NCI-H345 treated with DMSO at 0.1 percent for 48 hours (cell line): ENCODE measurements around the gene WDR11.
"Not testable (repeated sequence)": the region's sequence is repeated elsewhere in the genome, so short reads cannot be mapped to it uniquely, and the experiment has no call there.

Experiments
- DNase-seq: peaks from one replicate; lab custom pipeline; 2025; ENCODE audit not compliant: unreplicated experiment; lab: John Stamatoyannopoulos, UW

Gene WDR11

GRCh38 chr10:120838941-120839340, 12.2 kb upstream of the WDR11 start:
- DNase-seq: no peak

- DNase-seq: no peak
Measured at GRCh38 chr10:120841522-120842189, 9.5 kb upstream of the WDR11 start.

GRCh38 chr10:120854388-120854787, 3.2 kb downstream of the WDR11 start:
- DNase-seq: no peak

- no peak for DNase-seq
Measured at GRCh38 chr10:120861178-120861855, 10.2 kb downstream of the WDR11 start.

GRCh38 chr10:120873741-120874140, 22.6 kb downstream of the WDR11 start:
- DNase-seq: no peak

GRCh38 chr10:120883071-120883470, 31.9 kb downstream of the WDR11 start:
- DNase-seq: no peak

GRCh38 chr10:120887482-120887881, 36.3 kb downstream of the WDR11 start:
- DNase-seq: no peak

GRCh38 chr10:120891365-120891764, 40.2 kb downstream of the WDR11 start:
- no peak for DNase-seq

GRCh38 chr10:120894556-120894955, 43.4 kb downstream of the WDR11 start:
- DNase-seq: no peak

GRCh38 chr10:120897343-120897742, 46.2 kb downstream of the WDR11 start:
- no peak for DNase-seq

GRCh38 chr10:120905268-120905667, 54.1 kb downstream of the WDR11 start:
- no peak for DNase-seq

GRCh38 chr10:120917521-120918250, 66.5 kb downstream of the WDR11 start:
- DNase-seq: no peak

- DNase-seq: not testable (repeated sequence)
Measured at GRCh38 chr10:120923886-120924285, 72.7 kb downstream of the WDR11 start.

GRCh38 chr10:120926611-120927010, 75.4 kb downstream of the WDR11 start:
- DNase-seq: no peak

GRCh38 chr10:120927352-120927751, 76.2 kb downstream of the WDR11 start:
- no peak for DNase-seq

- no peak for DNase-seq
Measured at GRCh38 chr10:120929166-120929565, 78.0 kb downstream of the WDR11 start.

GRCh38 chr10:120931423-120931822, 80.3 kb downstream of the WDR11 start:
- no peak for DNase-seq

GRCh38 chr10:120931999-120932398, 80.8 kb downstream of the WDR11 start:
- no peak for DNase-seq

GRCh38 chr10:120938822-120939221, 87.7 kb downstream of the WDR11 start:
- no peak for DNase-seq

GRCh38 chr10:120940299-120940900, 89.2 kb downstream of the WDR11 start:
- no peak for DNase-seq

- DNase-seq: no peak
Measured at GRCh38 chr10:120941501-120941900, 90.3 kb downstream of the WDR11 start.
